GM23338 (cell line): Measurements from ENCODE around the gene PLS1. TPM values are rescaled to one million over a fixed set of nuclear protein-coding genes. Genes with fewer than 3 reads are reported as not detected.

Experiments
- ATAC-seq: fragments of 200-7000 bp; cut with Tn5 transposase; 3 replicates; pipeline ENCODE4 v1.9.1; 2020
- DNase-seq: peaks from one replicate; pipeline ENCODE4 v3.0.0-alpha.2; 2015; ENCODE audit warnings: low spot score
- H2AFZ ChIP-seq: fragments of 200-600 bp; sonication (generic); 2 replicates; pipeline ENCODE4 v1.8.0; 2016; ENCODE audit warnings: antibody characterized with exemption, mild to moderate bottlenecking, moderate library complexity
- H3F3A ChIP-seq: fragments of 200-600 bp; sonication (generic); replicated peaks from 2 replicates; pipeline ENCODE4 v1.8.0; 2017; ENCODE audit warnings: antibody characterized with exemption, mixed run types, low read depth
- H3K27ac ChIP-seq: fragments of 200-600 bp; sonication (generic); 2 replicates; pipeline ENCODE4 v1.6.1; 2016; ENCODE audit warnings: low read depth
- H3K27me3 ChIP-seq: fragments of 200-600 bp; sonication (generic); 2 replicates; pipeline ENCODE4 v1.8.0; 2016; ENCODE audit warnings: mild to moderate bottlenecking, mixed run types, moderate library complexity; ENCODE audit not compliant: insufficient read depth
- H3K36me3 ChIP-seq: fragments of 200-600 bp; sonication (generic); 2 replicates; pipeline ENCODE4 v1.8.0; 2016; ENCODE audit warnings: mild to moderate bottlenecking; ENCODE audit not compliant: insufficient read depth
- H3K4me1 ChIP-seq: fragments of 200-600 bp; sonication (generic); 2 replicates; pipeline ENCODE4 v1.8.0; 2016; ENCODE audit warnings: mild to moderate bottlenecking, moderate library complexity; ENCODE audit not compliant: insufficient read depth
- H3K4me2 ChIP-seq: fragments of 200-600 bp; sonication (generic); 2 replicates; pipeline ENCODE4 v1.7.1; 2017; ENCODE audit warnings: mixed run types
- H3K4me3 ChIP-seq: fragments of 200-600 bp; sonication (generic); 2 replicates; pipeline ENCODE4 v1.6.1; 2016; ENCODE audit warnings: mixed run types
- H3K79me2 ChIP-seq: fragments of 200-600 bp; sonication (generic); replicated peaks from 2 replicates; pipeline ENCODE4 v1.8.0; 2017; ENCODE audit warnings: mild to moderate bottlenecking; ENCODE audit not compliant: insufficient read depth
- H3K9me2 ChIP-seq: fragments of 200-600 bp; sonication (generic); 2 replicates; pipeline ENCODE4 v1.8.0; 2017; ENCODE audit not compliant: insufficient read depth
- H4K20me1 ChIP-seq: fragments of 200-600 bp; sonication (generic); replicated peaks from 2 replicates; pipeline ENCODE4 v1.8.0; 2017; ENCODE audit warnings: mild to moderate bottlenecking; ENCODE audit not compliant: insufficient read depth
- H3K27ac Mint-ChIP-seq: 2 replicates; pipeline ENCODE4 v1.8.0; 2020; ENCODE audit warnings: inconsistent platforms, mild to moderate bottlenecking, moderate library complexity, mixed read lengths
- H3K27me3 Mint-ChIP-seq: 3 replicates; pipeline ENCODE4 v1.8.0; 2022; ENCODE audit warnings: low read depth, mild to moderate bottlenecking, moderate library complexity, mixed read lengths, inconsistent platforms; ENCODE audit not compliant: insufficient read depth, poor library complexity
- H3K36me3 Mint-ChIP-seq: 3 replicates; pipeline ENCODE4 v1.8.0; 2021; ENCODE audit warnings: low read depth, mild to moderate bottlenecking, inconsistent platforms, moderate library complexity, mixed read lengths
- H3K4me1 Mint-ChIP-seq: 3 replicates; pipeline ENCODE4 v1.8.0; 2020; ENCODE audit warnings: mild to moderate bottlenecking, inconsistent platforms, mixed read lengths
- H3K4me3 Mint-ChIP-seq: 3 replicates; pipeline ENCODE4 v1.8.0; 2021; ENCODE audit warnings: moderate library complexity, mild to moderate bottlenecking, inconsistent platforms, mixed read lengths
- H3K9me3 Mint-ChIP-seq: 3 replicates; pipeline ENCODE4 v1.8.0; 2020; ENCODE audit warnings: moderate library complexity, mild to moderate bottlenecking, inconsistent platforms, mixed read lengths
- CREB1 ChIP-seq: fragments of 250-450 bp; sonication (Bioruptor Pico); IDR thresholded peaks from 2 replicates; pipeline ENCODE4 v1.5.0; 2020; ENCODE audit warnings: low read depth, mild to moderate bottlenecking, moderate library complexity
- ETS1 ChIP-seq: IDR thresholded peaks from 2 replicates; pipeline ENCODE4 v1.6.1; 2016; ENCODE audit warnings: antibody characterized with exemption
- EZH2 ChIP-seq: fragments of 200-600 bp; sonication (generic); IDR thresholded peaks from one replicate; pipeline ENCODE4 v1.8.0; 2017; ENCODE audit warnings: antibody characterized with exemption, mild to moderate bottlenecking, low read depth; ENCODE audit not compliant: unreplicated experiment
- EZH2phosphoT487 ChIP-seq: fragments of 200-600 bp; sonication (generic); IDR thresholded peaks from one replicate; pipeline ENCODE4 v1.8.1; 2018; ENCODE audit warnings: antibody characterized with exemption; ENCODE audit not compliant: unreplicated experiment
- JUNB ChIP-seq: IDR thresholded peaks from one replicate; pipeline ENCODE4 v1.6.1; 2016; ENCODE audit warnings: antibody characterized with exemption; ENCODE audit not compliant: unreplicated experiment
- NANOG ChIP-seq: IDR thresholded peaks from 2 replicates; pipeline ENCODE4 v1.6.1; 2016; ENCODE audit warnings: antibody characterized with exemption, borderline replicate concordance
- POLR2AphosphoS5 ChIP-seq: IDR thresholded peaks from 2 replicates; pipeline ENCODE4 v1.6.1; 2016; ENCODE audit warnings: antibody characterized with exemption, low read depth
- REST ChIP-seq: IDR thresholded peaks from one replicate; pipeline ENCODE4 v1.6.1; 2018; ENCODE audit warnings: antibody characterized with exemption; ENCODE audit not compliant: unreplicated experiment
- STAT1 ChIP-seq: IDR thresholded peaks from one replicate; pipeline ENCODE4 v1.6.1; 2016; ENCODE audit warnings: antibody characterized with exemption; ENCODE audit not compliant: unreplicated experiment
- ZNF114 ChIP-seq: fragments of 250-450 bp; sonication (Bioruptor Pico); IDR thresholded peaks from 2 replicates; pipeline ENCODE4 v1.5.0; 2020; ENCODE audit warnings: mild to moderate bottlenecking, moderate library complexity
- ZNF331 ChIP-seq: fragments of 250-450 bp; sonication (Bioruptor Pico); IDR thresholded peaks from 2 replicates; pipeline ENCODE4 v1.5.0; 2020; ENCODE audit warnings: low read depth, mild to moderate bottlenecking, moderate library complexity
- ZNF462 ChIP-seq: fragments of 250-450 bp; sonication (Bioruptor Pico); IDR thresholded peaks from 2 replicates; pipeline ENCODE4 v1.5.0; 2020; ENCODE audit warnings: mild to moderate bottlenecking, moderate library complexity
- polyA plus RNA-seq: library from polyadenylated mRNA; unstranded; fragments of >200 nt; fragmentation: Nextera tagmentation; extraction: Ambion mirVana; gene quantifications from 2 replicates; pipeline ENCODE4 v1.2.1, GENCODE V29; 2016
- total RNA-seq: library from RNA; depleted of rRNA; stranded (reverse); fragments of >200 nt; shearing (Covaris generic); gene quantifications from 2 replicates; pipeline ENCODE4 v1.2.3, GENCODE V29; 2014

Gene PLS1
- total and polyA plus RNA-seq, 2 experiments from 2014 or later = 18.4 to 42.2 TPM

- TF ChIP-seq ZNF114 (no peak), POLR2AphosphoS5 (no peak), EZH2phosphoT487 (no peak), JUNB (no peak), ETS1 (no peak), ZNF331 (CRISPR knock-in tag) (no peak), NANOG (no peak), EZH2 (no peak), REST (no peak), CREB1 (CRISPR knock-in tag) (no peak), STAT1 (no peak)
These were observed 42.5 kb upstream of the PLS1 start (continued) for GRCh38 chr3:142553741-142554140.

DNA sequence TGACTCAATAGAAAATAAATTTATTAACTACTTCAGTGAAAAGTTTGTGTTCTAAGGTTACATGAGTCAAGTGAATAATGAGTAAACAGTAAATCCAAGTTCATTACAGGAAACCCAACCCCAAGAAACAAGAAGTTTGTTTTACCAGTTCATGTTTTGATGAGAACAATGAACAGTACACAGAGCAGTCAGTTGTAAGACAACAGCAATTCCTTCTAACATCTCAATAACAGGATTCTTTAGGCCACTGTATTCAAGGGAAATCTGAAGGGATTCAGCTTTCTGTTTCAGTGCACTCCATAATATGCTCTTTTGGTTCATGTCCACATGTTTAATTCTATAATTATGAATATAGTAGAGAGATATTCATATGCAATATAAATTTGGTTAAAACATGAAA, 36.1 kb upstream of the PLS1 start:
- 0 out of 3 replicates have a peak, but pooled peaks cover under 1% of the 10 kb centered on the region for H3K9me3 Mint-ChIP-seq
- no peak for ATAC-seq
- TF ChIP-seq ZNF462 = no peak
- no peak for TF ChIP-seq EZH2
- TF ChIP-seq JUNB = no peak
- Histone ChIP-seq H3K27me3 (no peaks in the 10 kb centered on the region), H3F3A (no peaks in the 10 kb centered on the region), H3K4me3 (no peak overlapping the region), H3K36me3 (peaks cover 25% of the 10 kb centered on the region; the same call in 1 of the 2 replicates), H3K4me2 (no peak overlapping the region), H3K27ac (no peak overlapping the region), H3K4me1 (no peaks in the 10 kb centered on the region), H3K9me2 (no peaks in the 10 kb centered on the region), H2AFZ (no peak overlapping the region), H3K79me2 (no peaks in the 10 kb centered on the region), H4K20me1 (no peaks in the 10 kb centered on the region)
- no peak overlapping the region for H3K27ac Mint-ChIP-seq
- peaks cover 19% of the 10 kb centered on the region for H3K36me3 Mint-ChIP-seq
- H3K4me1 Mint-ChIP-seq = no peaks in the 10 kb centered on the region
- DNase-seq = no peak
- H3K4me3 Mint-ChIP-seq = no peak overlapping the region
- no peaks in the 10 kb centered on the region for H3K27me3 Mint-ChIP-seq
